ENCODE measurements around the gene PRKCB. TPM values are rescaled to one million over a fixed set of nuclear protein-coding genes. Genes with fewer than 3 reads are reported as not detected.
A peak's percentile ranks its signal among the peaks of the same experiment; 100 is the strongest.

PRKCB gene
- total RNA-seq, 1 experiment from 2014 or later = 7.1 TPM

GRCh38 chr16:24166661-24167528 lies 331.1 kb downstream of the PRKCB start:
- in situ Hi-C loops (cut with HindIII; ENCODE audit: low pct_unique_long_range_greater_than_20kb, low sequenced_read_pairs) = no loop called here
- no peak for DNase-seq (ENCODE audit: low read depth, low spot score)

DNA sequence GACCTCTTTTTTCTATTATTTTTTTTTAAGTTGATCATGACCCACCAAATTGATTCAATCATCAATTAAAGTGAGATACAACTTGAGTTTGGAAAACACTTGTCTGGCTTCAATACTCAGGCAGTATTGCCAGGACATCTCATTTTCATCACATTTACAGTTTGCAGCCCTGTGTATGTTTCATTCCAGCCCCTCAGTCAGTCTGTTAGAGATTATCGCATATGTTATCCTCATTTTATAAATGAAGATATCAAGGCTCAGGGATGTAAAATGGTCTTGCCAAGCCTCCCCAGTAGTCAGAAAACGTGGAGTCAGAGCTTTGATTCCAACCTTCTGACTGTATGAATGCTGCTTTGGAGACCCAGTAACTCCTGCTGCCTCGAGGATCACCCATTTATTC lies 333.1 kb downstream of the PRKCB start:
- no peak for DNase-seq (ENCODE audit: low read depth, low spot score)
- in situ Hi-C loops (cut with HindIII; ENCODE audit: low pct_unique_long_range_greater_than_20kb, low sequenced_read_pairs) = no loop called here

DNA sequence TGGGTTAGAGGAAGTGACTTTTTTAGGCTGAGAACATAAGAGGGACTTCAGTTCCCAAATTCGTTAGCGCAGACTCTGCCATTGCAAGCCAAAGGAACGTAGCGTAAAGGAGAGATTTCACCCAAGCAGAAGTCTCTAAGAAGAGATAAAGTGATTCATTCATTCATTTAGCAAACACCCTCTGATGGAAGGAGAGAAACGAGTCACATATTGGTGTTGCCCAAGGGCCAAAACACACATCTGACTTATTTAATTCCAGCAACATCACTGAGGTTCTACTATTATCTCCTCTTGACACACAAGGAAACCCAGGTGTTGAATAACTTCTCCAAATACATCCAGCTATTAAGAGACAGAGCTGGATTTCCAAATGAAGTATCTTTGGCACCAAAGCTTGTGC lies 334.6 kb downstream of the PRKCB start:
- in situ Hi-C loops (cut with HindIII; ENCODE audit: low pct_unique_long_range_greater_than_20kb, low sequenced_read_pairs) = no loop called here
- DNase-seq (ENCODE audit: low read depth, low spot score) = no peak

DNA sequence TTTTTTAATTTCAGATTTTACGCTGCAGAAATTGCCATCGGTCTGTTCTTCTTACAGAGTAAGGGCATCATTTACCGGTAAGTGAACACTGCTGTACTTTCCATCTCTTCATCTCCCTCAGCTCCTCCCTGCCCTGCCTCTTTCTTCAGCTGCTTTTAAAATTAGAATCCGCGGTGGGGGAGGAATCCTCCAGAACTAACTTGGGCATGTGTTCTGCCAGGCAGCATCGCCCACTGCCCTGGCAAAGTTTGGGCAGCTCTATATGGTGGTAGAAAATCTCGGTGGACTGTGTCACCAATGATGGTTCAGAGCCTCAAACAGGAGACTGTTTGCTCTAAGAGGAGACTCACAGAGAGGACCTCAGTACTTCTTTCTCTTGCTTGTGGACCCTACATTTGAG lies 338.7 kb downstream of the PRKCB start:
- in situ Hi-C loops (cut with HindIII; ENCODE audit: low pct_unique_long_range_greater_than_20kb, low sequenced_read_pairs) = no loop called here
- DNase-seq (ENCODE audit: low read depth, low spot score) = no peak

- no peak for DNase-seq (ENCODE audit: low read depth, low spot score)
- in situ Hi-C loops (cut with HindIII; ENCODE audit: low pct_unique_long_range_greater_than_20kb, low sequenced_read_pairs) = no loop called here
Observed at GRCh38 chr16:24174957-24175356, 339.2 kb downstream of the PRKCB start.

DNA sequence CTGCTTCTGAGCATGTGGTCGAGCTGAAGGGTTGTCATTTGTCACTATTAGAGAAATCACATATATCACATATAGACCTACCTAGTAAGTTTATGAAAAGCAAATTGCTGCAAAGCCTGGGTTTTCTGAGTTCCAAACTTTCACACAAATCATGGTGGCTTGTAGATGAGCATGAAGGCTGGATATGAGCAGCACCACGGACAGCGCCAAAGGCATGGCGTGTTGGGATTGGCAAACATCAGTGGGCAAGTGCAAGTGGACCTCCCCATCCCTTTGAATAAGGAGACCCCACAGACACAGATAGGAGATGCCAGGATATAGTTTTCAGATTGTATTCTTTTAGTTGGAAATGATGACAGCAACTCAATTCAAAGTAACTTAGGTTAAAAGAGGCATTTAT lies 342.7 kb downstream of the PRKCB start:
- in situ Hi-C loops (cut with HindIII; ENCODE audit: low pct_unique_long_range_greater_than_20kb, low sequenced_read_pairs) = no loop called here
- no peak for DNase-seq (ENCODE audit: low read depth, low spot score)

GRCh38 chr16:24180451-24180850 lies 344.7 kb downstream of the PRKCB start:
- in situ Hi-C loops (cut with HindIII; ENCODE audit: low pct_unique_long_range_greater_than_20kb, low sequenced_read_pairs) = no loop called here
- no peak for DNase-seq (ENCODE audit: low read depth, low spot score)

DNA sequence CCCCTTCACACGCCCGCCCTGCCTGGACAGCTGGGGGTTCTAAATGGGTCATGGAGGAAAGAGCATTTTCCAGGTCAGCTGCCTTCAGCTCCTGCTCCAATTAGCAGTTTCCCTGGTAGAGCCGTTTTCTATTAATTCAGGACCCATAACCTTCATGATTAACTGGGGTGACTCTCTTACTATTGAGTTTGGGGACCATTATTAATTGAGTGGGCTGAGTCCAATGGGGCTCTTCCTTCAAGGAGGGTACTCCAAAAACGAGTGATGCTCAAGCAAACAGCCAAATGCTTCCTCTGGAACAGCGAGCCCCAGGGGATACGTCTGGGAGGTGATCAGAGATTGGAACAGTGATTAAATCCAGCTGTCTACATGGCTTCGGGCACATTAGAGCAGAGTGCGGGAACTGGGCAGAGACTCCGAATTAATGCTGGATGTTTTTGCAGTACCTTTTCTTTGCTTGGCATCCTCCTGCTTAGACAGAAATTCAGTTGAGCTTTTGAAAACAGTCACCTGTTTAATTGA lies 352.3 kb downstream of the PRKCB start:
- DNase-seq (ENCODE audit: low read depth, low spot score) = no peak
- in situ Hi-C loops (cut with HindIII; ENCODE audit: low pct_unique_long_range_greater_than_20kb, low sequenced_read_pairs) = no loop called here

DNA sequence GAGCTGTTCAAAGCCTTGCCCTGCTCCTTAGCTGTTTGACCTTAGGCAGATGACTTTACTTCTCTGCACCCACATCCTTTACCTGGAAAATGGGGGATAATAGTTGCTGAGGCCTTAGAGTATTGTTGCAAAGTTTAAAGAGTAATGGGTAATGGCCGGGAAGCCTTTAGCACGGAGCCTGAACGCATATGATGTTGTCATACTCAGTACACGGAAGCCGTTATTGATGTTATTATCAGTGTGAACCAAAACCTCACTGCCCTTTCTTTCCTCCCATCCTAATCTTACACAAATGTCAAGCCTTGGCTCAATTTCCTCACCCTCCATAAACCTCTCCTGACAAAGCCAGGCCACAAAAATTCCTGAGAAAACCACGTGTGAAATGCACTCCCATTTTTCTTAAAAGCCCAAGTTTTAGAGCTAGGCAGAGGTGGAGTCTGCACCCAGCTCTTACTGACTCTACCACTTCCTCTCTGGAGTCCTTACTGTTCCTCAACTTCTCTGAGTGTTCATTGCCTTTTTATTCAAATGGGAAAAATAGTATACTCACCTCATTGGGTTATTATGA lies 353.1 kb downstream of the PRKCB start:
- in situ Hi-C loops (cut with HindIII; ENCODE audit: low pct_unique_long_range_greater_than_20kb, low sequenced_read_pairs) = no loop called here
- DNase-seq (ENCODE audit: low read depth, low spot score) = no peak

DNA sequence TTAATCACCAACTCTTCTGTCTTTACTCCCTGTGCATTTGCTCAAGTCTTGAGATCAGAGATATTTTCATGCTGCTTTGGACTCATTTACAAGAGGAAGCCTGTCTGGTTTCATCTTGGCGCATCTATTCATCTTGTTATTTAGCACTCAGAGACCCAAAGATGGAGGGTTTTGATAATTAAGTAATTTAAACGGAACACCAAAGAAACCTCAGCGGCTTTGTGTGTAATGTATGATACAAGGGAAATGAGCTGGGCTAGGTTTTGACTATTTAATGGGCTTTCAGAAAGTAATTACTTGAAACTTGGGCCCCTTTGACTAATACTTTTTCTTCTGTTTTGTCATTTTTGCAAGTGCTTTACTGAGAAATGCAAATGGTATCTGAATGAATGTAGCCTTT lies 354.2 kb downstream of the PRKCB start:
- DNase-seq (ENCODE audit: low read depth, low spot score) = no peak

DNA sequence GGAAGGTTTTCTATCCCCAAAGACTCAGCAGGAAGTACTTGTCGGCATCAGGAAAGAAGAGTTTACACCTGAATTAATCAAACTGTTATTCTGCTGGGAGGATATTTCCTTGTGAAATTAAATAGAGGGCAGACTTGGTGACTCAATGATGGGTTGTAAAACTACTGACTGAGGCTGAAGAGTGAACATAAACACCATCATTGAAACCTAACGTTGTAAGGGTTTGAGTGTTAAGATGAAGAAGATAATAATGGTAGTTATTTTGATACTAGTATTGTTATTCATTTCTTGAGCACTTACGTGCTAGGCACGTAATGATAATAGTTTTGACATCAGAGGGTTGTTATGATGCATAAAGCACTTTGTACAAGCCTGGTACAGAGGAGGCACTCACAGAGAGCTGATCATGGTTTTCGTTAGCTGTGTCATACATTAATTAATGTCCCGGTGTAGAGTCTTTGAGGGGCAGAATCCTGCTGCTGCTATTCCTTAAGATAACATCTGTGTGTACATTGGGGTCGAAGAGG lies 356.2 kb downstream of the PRKCB start:
- in situ Hi-C loops (cut with HindIII; ENCODE audit: low pct_unique_long_range_greater_than_20kb, low sequenced_read_pairs) = no loop called here
- no peak for DNase-seq (ENCODE audit: low read depth, low spot score)

More for the DNA sequence above, 354.2 kb downstream of the PRKCB start:
- in situ Hi-C loops (cut with HindIII; ENCODE audit: low pct_unique_long_range_greater_than_20kb, low sequenced_read_pairs) = no loop called here

DNA sequence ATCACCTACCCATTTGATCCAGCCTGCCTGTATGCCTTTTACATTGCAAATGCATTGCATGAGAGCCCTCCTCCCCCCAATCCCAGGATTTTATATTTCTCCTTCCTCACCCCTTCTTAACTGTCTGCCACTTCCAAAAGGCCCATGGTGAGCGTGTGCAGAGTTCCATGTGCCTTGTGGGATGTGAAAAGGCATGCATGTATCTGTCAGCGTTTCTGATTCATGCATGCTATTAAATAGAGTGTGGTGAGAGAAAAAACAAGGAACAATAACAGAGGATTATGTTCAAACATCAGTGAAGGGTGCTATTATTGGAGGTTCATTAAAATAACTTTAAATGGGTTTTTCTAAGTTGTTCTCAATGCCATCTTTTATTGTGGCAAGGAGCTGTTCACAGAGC lies 359.4 kb downstream of the PRKCB start:
- in situ Hi-C loops (cut with HindIII; ENCODE audit: low pct_unique_long_range_greater_than_20kb, low sequenced_read_pairs) = no loop called here

DNA sequence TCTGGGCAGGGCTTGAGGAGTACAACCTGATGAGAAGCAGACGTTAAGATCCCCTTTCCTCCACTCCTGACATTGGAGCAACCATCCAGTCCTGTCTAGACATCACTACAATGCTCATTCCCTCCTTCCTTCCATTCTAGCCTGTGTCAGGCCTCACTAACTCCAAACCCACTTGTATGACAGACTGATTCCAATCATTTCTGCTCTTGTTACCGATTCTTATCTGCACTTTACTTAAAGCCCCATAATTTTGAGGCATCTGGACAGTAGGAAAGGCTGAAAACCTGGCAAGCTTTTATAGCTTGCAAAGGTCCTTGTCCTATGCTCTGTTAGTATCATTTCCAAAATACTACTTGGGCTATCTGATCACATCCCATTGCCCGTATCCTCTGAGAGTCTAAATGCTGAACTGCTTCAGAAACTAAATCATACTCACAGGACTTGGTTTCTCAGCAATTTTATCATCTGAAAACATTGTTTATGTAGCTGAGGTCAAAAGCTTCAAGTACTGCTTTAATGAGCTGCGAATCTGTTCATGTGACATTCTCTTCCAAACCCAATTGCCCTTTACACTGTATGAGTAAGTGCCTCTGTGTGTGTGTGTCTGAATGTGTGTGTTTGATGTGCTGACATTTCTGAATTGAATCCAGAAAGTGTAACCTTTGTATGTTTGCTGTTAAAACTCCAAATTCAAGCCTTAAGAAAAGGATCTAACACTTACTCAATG lies 363.2 kb downstream of the PRKCB start:
- in situ Hi-C loops (cut with HindIII; ENCODE audit: low pct_unique_long_range_greater_than_20kb, low sequenced_read_pairs) = no loop called here
- peak; percentile 62 for DNase-seq (ENCODE audit: low read depth, low spot score)

More for the DNA sequence above, 359.4 kb downstream of the PRKCB start:
- DNase-seq (ENCODE audit: low read depth, low spot score) = no peak

- no peak for DNase-seq (ENCODE audit: low read depth, low spot score)
- in situ Hi-C loops (cut with HindIII; ENCODE audit: low pct_unique_long_range_greater_than_20kb, low sequenced_read_pairs) = no loop called here
Observed at GRCh38 chr16:24203675-24204074, 367.9 kb downstream of the PRKCB start.

GRCh38 chr16:24204150-24204665 lies 368.4 kb downstream of the PRKCB start:
- no peak for DNase-seq (ENCODE audit: low read depth, low spot score)
- in situ Hi-C loops (cut with HindIII; ENCODE audit: low pct_unique_long_range_greater_than_20kb, low sequenced_read_pairs) = no loop called here

DNA sequence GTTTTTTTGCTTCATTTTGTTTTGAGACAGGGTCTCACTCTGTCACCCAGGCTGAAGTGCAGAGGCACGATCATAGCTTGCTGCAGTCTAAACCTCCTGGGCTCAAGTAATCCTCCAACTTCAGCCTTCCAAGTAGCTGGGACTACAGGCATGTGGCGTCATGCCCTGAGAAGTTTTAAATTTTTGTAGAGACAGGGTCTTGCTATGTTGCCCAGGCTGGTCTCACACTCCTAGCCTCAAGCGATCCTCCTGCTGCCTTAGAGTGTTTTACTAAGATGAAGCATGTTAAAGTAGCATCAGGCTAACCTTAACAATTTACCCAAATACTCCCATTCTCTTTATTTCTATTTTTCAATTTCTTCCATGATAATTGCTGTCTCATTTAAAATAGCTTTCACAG lies 371.1 kb downstream of the PRKCB start:
- no peak for DNase-seq (ENCODE audit: low read depth, low spot score)
- in situ Hi-C loops (cut with HindIII; ENCODE audit: low pct_unique_long_range_greater_than_20kb, low sequenced_read_pairs) = no loop called here

GRCh38 chr16:24208710-24209109 lies 372.9 kb downstream of the PRKCB start:
- in situ Hi-C loops (cut with HindIII; ENCODE audit: low pct_unique_long_range_greater_than_20kb, low sequenced_read_pairs) = no loop called here
- DNase-seq (ENCODE audit: low read depth, low spot score) = peak; percentile 2

DNA sequence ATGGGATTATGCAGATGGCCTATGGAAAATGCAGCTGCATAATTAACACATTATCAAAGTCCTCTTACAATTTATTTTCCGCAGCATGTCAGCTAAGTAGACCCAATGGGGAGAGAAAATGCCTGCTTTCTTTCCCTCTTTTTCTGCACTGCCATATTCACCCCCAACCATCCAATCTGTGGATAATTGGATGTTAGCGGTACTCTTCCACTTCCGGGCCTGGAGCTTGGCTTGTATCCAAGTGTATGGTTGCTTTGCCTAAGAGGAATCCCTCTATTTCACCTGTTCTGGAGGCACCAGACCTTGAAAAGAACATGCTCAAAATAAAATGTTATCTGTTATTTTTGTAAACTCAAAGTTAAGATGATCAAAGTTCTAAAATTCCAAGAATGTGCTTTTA lies 379.2 kb downstream of the PRKCB start:
- in situ Hi-C loops (cut with HindIII; ENCODE audit: low pct_unique_long_range_greater_than_20kb, low sequenced_read_pairs) = no loop called here

More for the DNA sequence above, 379.2 kb downstream of the PRKCB start:
- no peak for DNase-seq (ENCODE audit: low read depth, low spot score)
